Panc1 (cell line): ENCODE data around the gene BRD3OS.

Source experiments
- POLR2AphosphoS5 ChIP-seq: IDR thresholded peaks from 2 replicates; pipeline ENCODE4 v1.6.1; 2012; ENCODE audit warnings: mild to moderate bottlenecking, low read depth, low read length, moderate library complexity
- TF ChIP-seq, protein P1 (sequence below): fragments of 450-650 bp; IDR thresholded peaks from 2 replicates; pipeline ENCODE4 v1.5.1; 2017; ENCODE audit warnings: mild to moderate bottlenecking

GRCh38 chr9:134033516-134034214, 8.4 kb downstream of the BRD3OS start:
- TF ChIP-seq, protein P1, sequence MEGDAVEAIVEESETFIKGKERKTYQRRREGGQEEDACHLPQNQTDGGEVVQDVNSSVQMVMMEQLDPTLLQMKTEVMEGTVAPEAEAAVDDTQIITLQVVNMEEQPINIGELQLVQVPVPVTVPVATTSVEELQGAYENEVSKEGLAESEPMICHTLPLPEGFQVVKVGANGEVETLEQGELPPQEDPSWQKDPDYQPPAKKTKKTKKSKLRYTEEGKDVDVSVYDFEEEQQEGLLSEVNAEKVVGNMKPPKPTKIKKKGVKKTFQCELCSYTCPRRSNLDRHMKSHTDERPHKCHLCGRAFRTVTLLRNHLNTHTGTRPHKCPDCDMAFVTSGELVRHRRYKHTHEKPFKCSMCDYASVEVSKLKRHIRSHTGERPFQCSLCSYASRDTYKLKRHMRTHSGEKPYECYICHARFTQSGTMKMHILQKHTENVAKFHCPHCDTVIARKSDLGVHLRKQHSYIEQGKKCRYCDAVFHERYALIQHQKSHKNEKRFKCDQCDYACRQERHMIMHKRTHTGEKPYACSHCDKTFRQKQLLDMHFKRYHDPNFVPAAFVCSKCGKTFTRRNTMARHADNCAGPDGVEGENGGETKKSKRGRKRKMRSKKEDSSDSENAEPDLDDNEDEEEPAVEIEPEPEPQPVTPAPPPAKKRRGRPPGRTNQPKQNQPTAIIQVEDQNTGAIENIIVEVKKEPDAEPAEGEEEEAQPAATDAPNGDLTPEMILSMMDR, result no peak
- TF ChIP-seq POLR2AphosphoS5, result no peak
